Measurements from ENCODE around the gene AATK.

GRCh38 chr17:81191116-81191515 is 25.1 kb upstream of the AATK start:
- no peak for TF ChIP-seq YY1 (IDR thresholded peaks at IDR 0.05; ENCODE audit: insufficient read depth, insufficient read length)
- no peak for TF ChIP-seq ZNF274 (IDR thresholded peaks at IDR 0.05; ENCODE audit: low read depth, low read length)
- no peak for TF ChIP-seq SUZ12 (IDR thresholded peaks at IDR 0.05; ENCODE audit: extremely low read depth, insufficient read depth, insufficient read length)

All from NT2/D1 (cell line).